Peyer's patch (tissue), 4 donors: ENCODE results near the gene MAPK10.

Source experiments
- POLR2A ChIP-seq, 2 donors: fragments of 450-650 bp; IDR thresholded peaks; one replicate each; pipeline ENCODE4 v1.5.1; 2017; ENCODE audit warnings: antibody characterized with exemption in 2 of 2, mild to moderate bottlenecking in 2 of 2, moderate library complexity in 2 of 2
- TF ChIP-seq, protein P1 (sequence below), 6 experiments: fragments of 450-650 bp in 4 of 6; fragments of 200-600 bp in 2 of 6; sonication (generic) in 1 of 6; IDR thresholded peaks; one replicate each; pipeline ENCODE4 v1.5.1; 2017 to 2019; ENCODE audit warnings: antibody characterized with exemption in 6 of 6, mild to moderate bottlenecking in 3 of 6, moderate library complexity in 1 of 6

DNA sequence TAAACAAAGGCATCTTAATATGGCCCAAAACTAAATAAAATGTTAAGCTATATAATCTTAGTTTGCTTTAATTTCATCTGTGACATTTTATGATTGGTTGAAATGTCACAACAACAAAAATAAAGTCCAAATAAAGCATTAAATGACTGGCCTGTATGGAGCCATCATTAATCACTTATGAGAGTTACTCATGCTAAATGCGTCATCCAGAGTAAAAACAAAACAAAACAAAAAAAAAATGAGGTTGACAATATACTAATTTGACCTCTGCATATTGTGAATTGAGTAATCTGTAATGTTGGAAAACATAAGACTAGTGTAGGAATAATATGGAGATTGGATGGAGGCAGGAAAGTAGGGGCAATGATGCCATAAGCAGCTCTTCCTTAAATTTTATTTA is 139.7 kb downstream of the MAPK10 start:
- no peak for TF ChIP-seq POLR2A (IDR thresholded peaks at IDR 0.05)
- TF ChIP-seq, protein P1, sequence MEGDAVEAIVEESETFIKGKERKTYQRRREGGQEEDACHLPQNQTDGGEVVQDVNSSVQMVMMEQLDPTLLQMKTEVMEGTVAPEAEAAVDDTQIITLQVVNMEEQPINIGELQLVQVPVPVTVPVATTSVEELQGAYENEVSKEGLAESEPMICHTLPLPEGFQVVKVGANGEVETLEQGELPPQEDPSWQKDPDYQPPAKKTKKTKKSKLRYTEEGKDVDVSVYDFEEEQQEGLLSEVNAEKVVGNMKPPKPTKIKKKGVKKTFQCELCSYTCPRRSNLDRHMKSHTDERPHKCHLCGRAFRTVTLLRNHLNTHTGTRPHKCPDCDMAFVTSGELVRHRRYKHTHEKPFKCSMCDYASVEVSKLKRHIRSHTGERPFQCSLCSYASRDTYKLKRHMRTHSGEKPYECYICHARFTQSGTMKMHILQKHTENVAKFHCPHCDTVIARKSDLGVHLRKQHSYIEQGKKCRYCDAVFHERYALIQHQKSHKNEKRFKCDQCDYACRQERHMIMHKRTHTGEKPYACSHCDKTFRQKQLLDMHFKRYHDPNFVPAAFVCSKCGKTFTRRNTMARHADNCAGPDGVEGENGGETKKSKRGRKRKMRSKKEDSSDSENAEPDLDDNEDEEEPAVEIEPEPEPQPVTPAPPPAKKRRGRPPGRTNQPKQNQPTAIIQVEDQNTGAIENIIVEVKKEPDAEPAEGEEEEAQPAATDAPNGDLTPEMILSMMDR (IDR thresholded peaks at IDR 0.05), result no peak
